ENCODE results near the gene CDK6.
A peak's percentile ranks its signal among the peaks of the same experiment; 100 is the strongest.

Gene CDK6

DNA sequence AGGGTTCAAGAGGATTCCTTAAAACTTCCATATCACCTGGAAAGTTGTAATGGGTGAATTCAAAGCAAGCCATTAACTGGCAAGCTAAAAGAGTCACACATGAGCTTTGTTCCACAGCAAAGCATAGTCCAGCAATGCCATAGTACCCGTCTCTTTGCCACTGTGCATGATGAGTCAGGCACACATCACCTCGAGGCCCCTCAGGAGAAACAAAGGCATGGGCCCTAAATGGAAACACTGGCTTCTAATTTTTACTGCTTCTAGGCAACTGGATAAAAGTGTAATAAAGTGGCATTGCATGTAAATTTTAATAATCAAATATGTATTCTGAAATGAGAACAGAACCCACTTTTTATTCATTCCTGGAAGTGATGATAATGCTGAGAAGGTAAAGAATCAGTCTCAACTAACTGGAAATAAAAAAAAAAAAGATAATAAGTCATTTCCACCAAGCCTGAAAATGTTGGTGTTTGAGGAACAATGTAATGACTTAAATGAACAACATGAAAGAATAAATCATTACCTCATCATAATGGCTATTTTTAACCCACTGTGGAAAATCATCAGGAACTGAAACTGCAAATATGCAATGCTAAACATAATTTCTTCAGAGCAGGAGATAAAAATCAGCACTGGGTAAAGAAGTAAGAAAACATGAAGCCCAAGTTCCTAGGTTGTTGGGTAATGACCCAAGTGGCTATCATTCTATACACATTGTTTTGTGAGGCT is 104.9 kb downstream of the CDK6 start:
- DNase-seq = no peak

DNA sequence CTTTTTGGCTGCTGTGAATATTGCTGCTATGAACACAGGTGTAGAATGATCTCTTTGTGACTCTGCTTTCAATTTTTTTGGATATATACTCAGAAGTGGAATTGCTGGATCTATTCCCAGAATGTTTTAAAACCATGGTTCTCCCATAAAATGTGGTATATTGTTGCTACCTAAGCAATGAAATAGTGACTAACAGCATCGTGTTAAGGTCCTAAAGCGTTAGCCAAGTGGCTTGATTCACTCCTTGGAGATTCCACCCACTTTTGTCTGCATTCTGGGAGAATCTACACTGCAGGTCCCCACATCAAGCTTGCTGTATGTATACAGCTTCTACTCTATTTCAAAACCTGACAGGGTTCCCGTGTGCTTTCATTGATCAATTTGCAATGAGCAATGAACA is 105.6 kb downstream of the CDK6 start:
- no peak for DNase-seq

DNA sequence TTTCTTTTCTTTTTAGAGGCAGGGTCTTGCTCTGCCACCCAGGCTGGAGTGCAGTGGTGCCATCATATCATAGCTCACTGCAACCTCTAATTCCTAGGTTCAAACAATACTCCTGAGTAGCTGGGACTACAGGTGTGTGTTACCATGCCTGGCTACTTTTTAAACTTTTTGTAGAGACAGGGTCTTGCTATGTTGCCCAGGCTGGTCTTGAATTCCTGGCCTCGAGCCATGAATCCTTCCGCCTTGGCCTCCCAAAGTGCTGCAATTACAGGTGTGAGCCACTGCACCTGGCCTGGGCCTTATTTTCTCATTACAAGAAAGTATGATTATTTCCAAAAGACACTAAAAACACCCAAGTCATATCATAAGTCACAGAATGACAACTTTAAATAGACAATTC is 106.6 kb downstream of the CDK6 start:
- DNase-seq = no peak

- DNase-seq = no peak
Measured at GRCh38 chr7:92729172-92729571, 107.2 kb downstream of the CDK6 start.

DNA sequence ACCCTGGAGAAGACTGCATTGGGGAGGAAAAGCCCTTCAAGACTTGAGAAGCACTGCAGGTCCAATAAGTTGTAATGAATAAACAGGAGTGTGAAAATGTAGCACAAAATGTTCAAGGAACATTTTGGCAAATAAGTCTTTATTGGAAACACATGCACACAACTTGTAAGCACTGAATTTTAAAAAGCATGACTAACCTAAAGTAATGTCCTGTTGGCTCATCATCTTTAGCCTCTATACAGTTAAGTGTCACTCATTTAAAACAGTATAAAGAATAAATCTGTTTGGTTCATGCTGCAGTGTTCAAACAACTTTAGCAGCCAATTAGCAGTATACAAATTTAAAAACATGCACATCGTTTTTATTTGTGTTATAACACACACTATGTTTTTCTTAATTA is 108.6 kb downstream of the CDK6 start:
- DNase-seq = no peak

GRCh38 chr7:92725161-92725925 is 111.0 kb downstream of the CDK6 start:
- no peak for DNase-seq

- DNase-seq = no peak
Measured at GRCh38 chr7:92723943-92724342, 112.4 kb downstream of the CDK6 start.

- no peak for DNase-seq
Measured at GRCh38 chr7:92723205-92723604, 113.2 kb downstream of the CDK6 start.

GRCh38 chr7:92722541-92722940 is 113.8 kb downstream of the CDK6 start:
- DNase-seq = no peak

DNA sequence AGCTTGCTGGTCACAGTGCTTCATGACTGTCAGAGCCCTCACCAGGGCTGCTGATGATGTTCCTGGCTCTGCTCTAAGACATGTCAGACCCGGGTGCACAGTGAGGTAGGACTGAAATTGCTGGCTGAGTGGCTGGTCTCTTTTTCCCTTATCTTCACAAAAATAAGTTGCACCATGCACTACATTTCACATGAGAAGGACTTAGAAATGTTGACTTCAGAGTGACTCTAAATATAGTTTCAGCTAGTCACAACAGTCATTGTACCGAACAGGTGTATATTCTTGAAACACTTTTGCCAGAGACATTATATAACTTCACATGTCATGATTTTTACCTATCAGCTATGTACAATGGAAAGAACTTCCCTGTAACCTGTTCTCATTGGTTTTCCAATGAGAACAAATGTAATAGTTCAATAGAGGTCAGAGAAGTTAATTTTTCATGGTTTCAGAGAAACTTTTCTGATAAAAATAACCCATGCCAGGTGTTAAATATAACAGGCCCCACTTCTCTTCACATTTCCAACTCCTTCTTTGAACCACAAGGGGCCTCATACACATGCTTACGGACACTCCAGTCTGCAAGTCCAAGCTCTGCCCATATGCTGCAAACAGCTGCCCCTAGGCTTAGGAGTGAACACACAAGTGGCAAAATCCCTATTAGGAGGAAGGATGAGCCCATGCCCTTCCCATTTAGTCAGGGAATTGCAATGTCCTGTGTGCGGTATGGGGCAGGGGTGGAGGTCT is 115.6 kb downstream of the CDK6 start:
- DNase-seq = no peak

DNA sequence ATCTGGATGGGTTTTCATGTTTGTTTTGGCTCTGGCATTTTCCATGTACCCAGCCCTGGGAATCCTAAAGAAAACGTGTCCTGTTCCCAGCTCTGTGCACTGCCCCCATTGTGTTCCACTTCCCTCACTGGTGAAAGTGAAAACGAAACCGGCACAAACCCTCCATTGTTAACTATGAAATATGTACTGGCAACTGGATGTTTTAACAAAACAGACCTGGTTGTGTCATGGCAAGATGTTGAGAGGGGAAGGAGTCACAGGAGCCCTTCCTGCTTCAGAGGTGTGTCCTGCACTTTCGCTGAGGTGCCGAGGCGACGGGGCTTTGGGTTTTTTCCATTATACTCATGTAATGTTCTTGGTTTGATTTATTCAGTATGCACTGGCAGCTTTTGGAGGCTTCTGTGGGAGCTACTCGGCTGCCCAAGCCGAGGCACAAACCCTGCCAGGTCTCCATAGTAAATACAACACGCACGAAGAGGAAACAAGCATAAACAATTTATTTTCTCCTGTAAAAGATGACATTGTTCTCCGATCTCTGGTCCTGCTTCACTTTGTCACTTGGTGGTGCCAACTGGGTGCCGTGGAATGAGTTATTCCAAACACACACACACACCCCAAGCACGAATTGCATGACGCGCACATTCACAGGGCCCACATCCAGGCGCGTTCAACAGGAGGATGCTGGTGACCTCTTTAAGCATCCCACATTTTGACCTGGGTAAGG is 118.2 kb downstream of the CDK6 start:
- peak; percentile 24 for DNase-seq

DNA sequence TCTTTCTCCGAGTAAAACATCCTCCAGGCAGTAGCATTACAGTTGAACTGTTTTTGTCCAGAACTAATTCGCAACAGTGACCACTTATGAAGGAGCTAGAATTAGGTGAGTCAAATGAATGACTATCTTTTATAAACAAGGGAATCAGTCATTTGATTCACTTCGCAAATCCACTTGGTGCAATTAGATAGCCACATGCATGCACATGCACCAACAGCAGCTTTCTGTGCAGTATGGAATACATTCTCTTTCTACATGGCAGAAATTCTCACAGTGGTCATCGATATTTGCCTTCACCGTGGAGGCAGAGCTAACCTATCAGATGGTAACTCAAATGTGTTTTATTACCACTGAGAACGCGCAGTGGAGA is 118.8 kb downstream of the CDK6 start:
- no peak for DNase-seq

GRCh38 chr7:92716825-92717580 is 119.4 kb downstream of the CDK6 start:
- DNase-seq = no peak

- DNase-seq = no peak
Measured at GRCh38 chr7:92715963-92716362, 120.4 kb downstream of the CDK6 start.

DNA sequence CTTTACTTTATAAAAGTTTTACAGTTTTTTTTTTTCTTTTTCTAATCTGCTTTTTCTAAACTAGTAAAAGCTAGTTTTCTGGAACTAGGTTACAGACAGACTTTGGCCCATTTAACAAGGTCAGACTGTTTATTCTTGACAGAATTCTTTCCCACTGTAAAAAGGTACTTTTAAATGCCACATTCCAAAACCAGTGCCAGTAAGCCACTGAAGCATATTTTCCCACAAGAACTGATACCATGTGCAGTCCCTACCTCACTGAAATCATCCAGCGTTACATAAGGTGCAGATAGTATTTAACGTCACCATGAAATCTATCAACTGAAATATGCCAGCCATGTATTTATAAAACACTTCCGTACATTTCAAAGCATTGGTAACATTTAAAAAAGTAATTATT is 121.6 kb downstream of the CDK6 start:
- DNase-seq = no peak

DNA sequence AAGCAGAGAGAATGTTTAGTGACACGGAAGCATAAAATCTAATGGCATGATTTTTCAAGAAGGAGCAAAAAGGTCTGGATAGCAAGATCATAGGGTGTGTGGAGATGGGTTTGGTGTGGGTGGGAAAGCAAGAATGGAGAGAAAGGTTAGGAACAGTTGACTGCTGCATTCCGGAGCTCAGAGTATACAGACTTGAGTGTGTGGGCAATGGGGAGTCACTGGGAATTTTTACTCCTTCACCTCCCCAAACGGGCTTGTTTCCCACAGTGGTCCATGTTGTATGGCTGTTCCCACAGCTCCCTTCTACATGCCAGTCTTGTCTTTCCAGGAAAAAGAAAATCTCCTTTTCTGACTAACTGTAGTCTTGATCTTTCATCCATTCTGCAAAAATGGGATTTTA is 122.1 kb downstream of the CDK6 start:
- no peak for DNase-seq

DNA sequence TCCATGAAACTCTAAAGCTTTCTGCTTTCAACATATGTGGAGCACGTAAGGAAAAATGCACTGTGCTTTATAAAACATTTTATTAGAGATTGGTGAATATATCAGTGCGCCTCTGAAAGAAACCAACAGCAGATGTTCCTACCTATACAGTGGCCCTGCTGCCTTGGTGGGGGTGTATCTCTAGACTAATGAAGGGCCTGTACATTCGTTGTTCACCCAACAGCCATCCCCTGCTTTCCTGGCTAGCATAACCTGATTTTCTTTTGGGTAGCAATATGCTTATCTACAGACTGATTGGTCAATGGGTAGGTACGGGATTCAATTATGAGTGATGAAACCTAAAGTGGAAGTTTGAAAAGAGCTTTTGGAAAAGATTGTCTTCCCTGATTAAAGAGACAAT is 126.5 kb downstream of the CDK6 start:
- no peak for DNase-seq

GRCh38 chr7:92709150-92709549 is 127.2 kb downstream of the CDK6 start:
- no peak for DNase-seq

GRCh38 chr7:92708111-92709042 is 128.0 kb downstream of the CDK6 start:
- no peak for DNase-seq

DNA sequence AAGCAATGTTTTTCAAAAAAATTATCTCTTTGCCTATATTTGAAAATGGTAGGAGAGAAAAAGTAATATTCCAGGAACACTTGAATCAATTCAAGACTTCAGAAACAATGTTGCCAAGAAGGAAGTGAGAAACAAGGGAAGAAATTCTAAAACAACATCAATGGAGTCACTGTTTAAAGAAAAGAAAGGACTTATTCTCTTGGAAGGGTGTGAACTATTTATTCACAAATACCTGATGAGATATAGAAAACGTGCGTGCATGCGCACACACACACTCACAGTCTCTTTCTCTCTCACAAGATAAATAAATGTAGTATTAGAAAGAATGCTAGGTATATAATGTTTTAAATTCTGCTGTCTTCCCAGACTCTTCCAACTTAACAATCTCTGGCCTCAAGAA is 128.9 kb downstream of the CDK6 start:
- DNase-seq = no peak

- no peak for DNase-seq
Measured at GRCh38 chr7:92706563-92706962, 129.8 kb downstream of the CDK6 start.
